NCI-H2196 treated with DMSO at 0.1 percent for 48 hours (cell line): Measurements from ENCODE around the gene RPIA.
"Not testable (repeated sequence)": the region's sequence is repeated elsewhere in the genome, so short reads cannot be mapped to it uniquely, and the experiment has no call there.

Experiments
- DNase-seq: peaks from one replicate; lab custom pipeline; 2025; ENCODE audit not compliant: unreplicated experiment; lab: John Stamatoyannopoulos, UW

RPIA gene

GRCh38 chr2:88691339-88692183 is at the start of gene RPIA:
Gene RPIA, plus strand, starts transcription at chr2:88691673. Its CDS starts 26 bp downstream, at chr2:88691699.
- DNase-seq: peak; percentile 70

GRCh38 chr2:88642278-88642677 is 49.2 kb upstream of the RPIA start:
- no peak for DNase-seq

GRCh38 chr2:88645291-88645882 is 46.1 kb upstream of the RPIA start:
- DNase-seq: not testable (repeated sequence)

DNA sequence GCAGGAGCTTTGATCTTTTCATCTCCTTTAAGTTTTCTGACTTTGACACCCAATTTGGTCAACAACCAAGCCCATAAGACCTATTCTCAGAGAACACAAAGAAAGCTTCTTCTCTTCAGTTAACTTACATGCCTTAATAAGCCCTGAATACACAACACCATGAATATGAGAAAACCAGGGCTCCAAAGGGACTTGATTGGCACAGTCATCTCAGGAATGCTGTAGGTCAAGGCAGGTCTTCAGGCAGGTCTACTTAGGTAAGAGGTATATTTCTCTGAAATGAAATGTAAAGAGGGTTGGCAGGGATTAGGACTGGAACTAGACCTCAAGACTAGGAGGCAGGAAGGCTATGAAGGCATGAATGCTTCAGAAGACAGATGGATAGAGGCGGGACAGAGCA is 39.8 kb upstream of the RPIA start:
- no peak for DNase-seq

DNA sequence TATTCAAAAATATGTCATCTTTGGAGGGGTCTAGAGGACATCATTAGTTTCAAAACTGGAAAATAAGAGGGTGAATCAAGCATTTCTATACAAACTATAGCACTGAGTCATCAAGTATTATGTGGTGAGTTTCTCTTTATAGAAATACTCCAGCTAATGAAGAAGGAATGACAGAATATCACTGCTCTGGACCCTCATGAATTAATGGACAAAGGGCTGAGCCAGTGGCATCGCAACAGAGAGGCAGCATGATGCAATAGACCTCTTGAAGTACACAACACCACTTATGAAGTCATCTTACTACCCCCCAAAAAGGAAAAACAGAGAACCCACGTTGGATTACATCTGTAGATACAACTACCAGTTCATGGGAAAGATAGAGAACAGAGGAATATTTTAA is 36.8 kb upstream of the RPIA start:
- no peak for DNase-seq

- DNase-seq: no peak
These were observed 34.8 kb upstream of the RPIA start for GRCh38 chr2:88656690-88657089.

GRCh38 chr2:88657131-88657530 is 34.3 kb upstream of the RPIA start:
- no peak for DNase-seq

DNA sequence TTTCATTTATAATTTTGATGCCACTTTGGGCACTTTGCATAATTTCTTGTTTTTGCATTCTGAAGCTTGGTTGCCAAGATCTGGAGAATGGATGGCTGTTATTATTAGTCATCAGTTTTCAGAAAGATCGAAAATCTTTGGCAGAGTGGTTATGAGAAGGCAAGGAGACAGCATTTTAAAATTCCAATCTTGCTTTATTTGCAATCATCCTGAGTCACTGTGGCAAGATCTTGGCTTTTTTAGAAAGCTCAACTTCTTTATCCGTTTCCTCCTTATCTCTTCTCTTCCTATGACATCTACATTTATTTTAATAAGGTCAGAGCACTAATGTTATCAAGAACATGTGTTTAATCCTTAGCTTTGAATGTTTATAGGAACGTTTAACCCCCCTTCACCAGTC is 33.1 kb upstream of the RPIA start:
- DNase-seq: no peak

- DNase-seq: no peak
These were observed 32.5 kb upstream of the RPIA start for GRCh38 chr2:88658881-88659537.

- DNase-seq: peak; percentile 69
These were observed 31.9 kb upstream of the RPIA start for GRCh38 chr2:88659538-88659915.

GRCh38 chr2:88660622-88661021 is 30.9 kb upstream of the RPIA start:
- DNase-seq: no peak

- DNase-seq: no peak
These were observed 24.9 kb upstream of the RPIA start for GRCh38 chr2:88666576-88666975.

DNA sequence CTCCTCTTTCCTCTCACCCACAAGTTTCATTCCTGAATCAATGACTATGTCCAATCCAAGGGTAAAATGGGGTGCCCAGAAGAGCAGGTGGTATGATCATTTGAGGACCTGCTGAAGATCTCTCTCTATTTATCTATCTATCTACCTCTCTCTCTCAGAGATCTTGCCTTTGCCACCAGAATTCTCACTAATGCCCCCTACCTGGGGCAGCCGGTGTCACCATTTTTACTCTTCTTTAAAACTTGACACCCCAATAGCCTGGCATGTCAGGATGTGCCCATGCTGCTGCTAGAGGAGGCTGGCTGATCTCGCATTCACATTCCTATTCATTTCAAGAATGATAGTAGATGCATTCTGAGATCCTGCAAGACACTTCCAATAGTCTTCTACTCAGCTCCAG is 24.3 kb upstream of the RPIA start:
- no peak for DNase-seq

DNA sequence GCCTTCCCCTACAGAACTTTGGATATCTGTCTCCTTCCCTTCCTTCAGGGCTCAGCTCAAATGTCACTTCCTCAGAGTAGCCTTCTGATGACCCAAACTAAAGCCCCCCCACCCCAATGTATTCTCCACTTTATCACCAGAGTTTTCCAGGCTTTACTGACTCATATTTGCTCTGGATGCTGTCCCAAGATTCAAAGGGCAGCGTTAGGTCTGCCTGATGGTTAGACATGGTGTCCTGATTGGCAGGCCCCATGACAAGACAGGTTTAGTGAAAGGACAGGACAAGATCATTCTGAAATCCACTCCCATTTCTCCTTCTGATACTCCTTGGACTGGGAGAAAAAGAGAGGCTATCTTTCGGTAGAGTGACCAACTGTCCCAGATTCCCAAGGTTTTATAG is 22.6 kb upstream of the RPIA start:
- DNase-seq: no peak

GRCh38 chr2:88669482-88670214 is 21.8 kb upstream of the RPIA start:
- DNase-seq: no peak

- no peak for DNase-seq
These were observed 19.6 kb upstream of the RPIA start for GRCh38 chr2:88671786-88672427.

GRCh38 chr2:88673363-88673762 is 18.1 kb upstream of the RPIA start:
- no peak for DNase-seq

- DNase-seq: no peak
These were observed 11.1 kb upstream of the RPIA start for GRCh38 chr2:88680266-88680902.

GRCh38 chr2:88680916-88681315 is 10.6 kb upstream of the RPIA start:
- DNase-seq: no peak

DNA sequence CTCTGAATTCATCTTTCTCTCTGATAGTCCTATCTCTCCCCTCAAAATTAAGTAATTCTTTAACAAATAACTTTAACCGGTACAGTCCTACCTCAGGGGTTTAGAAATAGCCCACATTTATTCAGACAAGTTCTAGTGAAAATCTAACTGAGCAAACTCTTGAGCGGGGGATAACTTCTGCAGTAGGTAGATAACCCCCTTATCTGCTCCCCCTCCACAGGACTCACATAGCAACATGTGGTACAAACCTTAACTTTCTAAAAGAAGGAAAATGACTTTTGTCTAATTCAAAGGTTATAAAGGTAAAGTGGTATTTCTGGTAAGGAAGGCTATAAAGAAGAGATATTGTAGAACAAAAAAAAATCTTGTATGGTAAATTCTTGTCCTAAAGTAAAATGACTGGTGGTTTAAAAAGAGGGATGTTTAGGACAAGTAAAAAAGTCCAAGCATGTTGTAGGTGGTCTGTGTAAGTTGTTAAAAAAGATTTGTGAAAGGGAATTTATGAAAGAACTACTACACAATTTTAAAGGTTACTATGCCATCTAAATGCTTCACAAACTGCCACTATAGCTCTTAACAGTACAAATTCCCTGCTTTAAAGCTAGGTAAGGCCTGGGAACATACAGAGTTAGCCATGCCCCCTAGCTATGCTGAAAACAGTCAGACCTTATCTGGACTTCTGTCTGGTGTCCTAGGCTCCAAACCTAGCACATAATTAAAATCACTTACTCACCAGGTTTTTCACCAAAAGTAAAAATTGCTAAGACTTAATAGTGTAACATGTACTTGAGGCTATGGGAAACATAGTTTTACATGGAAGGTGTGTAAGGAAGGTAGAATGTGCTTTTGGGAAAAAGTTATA is 8.1 kb upstream of the RPIA start:
- no peak for DNase-seq
